ENCODE results near the gene OXT.

Gene OXT

DNA sequence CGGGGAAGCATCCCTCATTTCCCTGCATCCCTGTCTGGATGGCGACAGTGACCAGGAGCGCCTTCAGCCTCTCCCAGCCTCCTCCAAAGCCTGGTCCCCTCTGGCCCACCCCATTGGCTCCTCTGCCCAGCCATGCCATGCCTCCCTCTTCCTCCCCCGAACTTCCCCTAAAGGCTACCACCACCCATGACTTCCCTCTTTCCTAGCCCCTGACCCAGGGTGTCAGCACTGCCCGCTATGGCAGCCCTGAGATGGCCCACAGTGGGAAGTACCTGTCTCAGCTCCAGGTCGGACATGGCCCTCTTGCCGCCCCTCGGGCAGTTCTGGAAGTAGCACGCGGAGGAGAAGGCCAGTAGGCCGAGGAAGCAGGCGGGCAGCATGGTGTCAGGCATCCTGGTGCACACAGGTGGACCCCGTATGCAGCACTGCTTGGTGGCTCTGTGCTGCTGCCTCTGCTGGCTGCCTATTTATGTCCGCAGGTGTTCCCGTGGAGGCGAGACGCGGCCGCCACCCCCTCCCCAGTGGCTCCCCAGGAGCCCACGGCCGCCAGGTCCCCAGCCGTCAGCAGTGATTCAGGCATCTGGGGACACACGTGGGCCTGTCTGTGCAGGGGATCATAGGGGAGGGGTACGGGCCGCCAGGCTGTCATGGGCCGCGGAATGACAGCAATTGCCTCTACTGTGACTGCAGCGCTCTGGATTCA is 13.0 kb downstream of the OXT start, which contains the start of gene AVP:
TSS of gene AVP (minus strand) at position 442 of the 703 bp plus-strand sequence. CDS start at position 392, 50 bp downstream.
- DNase-seq (ENCODE audit: low spot score), result no peak

DNA sequence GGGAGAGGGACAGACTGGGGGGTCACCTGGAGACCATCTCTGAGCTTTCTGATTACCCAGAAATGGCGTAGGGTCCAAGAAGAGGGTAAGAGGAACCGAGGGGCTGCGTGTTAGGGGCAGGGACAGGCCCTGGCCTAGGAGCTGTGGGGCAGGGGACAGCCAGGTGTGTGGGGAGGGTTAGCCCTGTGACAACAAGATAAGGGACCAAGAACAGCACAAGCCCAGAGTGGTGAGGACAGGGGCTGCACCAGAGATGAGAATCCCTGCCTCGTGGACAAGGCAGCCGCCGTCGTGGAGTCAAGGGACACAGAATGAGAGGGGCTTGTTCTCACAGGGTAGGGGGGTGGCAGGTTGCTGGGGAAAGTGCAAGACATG is 13.6 kb downstream of the OXT start:
- DNase-seq (ENCODE audit: low spot score), result no peak

DNA sequence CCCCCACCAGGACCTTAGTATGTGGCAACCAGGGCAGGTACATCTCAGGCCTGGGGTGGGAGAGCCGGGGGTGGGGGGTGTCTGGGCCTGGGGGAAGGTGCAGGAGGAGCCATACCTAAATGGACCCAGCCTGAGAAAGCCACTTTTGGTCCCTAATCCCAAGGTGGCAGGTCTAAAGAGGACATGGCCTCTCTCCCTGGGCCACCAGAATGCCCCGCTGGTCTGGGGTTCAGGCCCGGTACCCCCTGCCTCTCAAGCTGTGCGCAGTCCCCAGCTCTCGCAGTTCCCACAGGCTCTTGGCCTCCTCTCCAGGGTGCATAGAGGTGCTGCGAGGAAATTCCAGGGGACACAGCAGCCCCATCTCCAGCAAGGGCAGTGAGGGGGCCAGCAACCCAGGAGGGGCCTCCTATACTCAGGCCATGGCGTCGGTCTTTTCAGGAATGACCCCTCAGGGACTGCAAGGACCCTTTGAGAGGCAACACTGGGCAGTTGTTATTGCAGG is 14.2 kb downstream of the OXT start:
- no peak for DNase-seq (ENCODE audit: low spot score)

DNA sequence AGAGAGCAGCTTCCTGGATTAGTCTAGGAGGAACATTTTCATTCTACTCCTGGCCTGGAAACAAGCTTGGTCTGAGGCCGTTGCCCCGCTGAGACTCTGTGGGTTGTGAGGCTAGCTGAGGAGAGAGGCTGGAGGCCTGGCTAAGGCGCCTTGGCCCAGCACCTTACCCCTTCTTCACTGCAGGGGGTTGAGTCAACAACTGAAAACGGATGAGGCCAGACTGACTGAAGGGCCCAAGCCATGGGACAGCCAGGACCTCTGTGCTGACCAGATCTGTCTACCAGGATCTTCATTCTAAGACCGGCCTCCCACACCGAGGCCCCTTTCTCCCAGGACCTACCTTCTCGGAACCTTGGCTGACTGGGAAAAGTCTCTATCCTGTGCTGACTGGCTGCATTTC is 16.6 kb downstream of the OXT start:
- no peak for DNase-seq (ENCODE audit: low spot score)

DNA sequence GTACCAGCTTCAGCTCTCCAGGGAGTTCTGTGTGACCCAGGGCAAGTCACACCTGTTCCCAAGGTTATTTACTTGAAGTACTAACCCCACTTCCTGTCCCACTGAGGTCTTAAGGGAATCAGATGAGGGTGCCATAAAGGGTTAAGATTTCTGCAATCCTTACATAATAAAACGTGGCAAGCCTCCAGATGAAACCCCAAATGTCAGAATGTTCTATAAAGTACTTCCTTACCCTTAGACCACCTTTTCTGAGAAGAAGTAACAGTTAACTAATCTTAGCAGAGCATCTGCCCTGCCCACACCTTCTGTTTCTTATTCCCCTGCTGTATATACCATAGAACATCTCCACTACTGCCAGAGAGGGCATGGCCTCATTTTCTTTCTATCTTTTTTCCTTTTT is 19.1 kb downstream of the OXT start:
- no peak for DNase-seq (ENCODE audit: low spot score)

DNA sequence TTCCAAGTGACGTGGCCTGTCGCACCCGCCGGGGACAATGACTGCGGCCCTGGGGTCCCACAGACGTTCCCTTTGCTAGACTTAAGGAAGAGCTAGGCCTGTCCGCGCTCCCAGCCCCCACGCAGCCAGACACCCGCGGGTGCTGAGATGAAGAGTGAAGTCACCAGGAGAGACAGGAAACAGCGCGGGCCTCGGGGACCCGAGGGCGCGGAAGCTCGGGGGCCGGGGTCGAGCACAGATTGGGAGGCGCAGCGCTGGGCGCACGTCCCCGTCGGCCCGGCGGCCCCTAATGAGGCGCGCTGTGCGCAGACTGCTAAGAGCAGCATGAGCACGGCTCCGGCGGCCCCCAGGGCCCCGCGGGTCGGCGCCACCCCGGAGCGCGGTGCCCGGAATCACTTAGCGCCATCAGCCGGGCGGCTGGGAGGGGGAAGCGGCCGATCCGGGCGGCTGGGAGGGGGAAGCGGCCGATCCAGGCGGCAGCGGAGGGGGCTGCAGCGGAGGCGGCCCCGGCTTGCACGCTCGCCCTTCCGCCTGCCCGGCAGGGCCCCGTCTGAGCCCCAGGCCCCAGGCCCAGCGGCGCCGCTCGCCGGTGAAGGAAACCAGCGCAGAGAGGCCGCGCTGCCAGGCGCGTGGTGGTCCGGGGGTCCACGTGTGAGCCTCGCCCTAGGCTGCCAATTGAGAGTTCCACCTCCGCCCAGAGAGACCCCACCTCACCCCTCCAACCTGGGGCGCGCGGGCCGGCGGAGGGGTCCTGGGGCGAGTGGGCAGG is 21.4 kb downstream of the OXT start:
- peak; percentile 84 for DNase-seq (ENCODE audit: low spot score)

DNA sequence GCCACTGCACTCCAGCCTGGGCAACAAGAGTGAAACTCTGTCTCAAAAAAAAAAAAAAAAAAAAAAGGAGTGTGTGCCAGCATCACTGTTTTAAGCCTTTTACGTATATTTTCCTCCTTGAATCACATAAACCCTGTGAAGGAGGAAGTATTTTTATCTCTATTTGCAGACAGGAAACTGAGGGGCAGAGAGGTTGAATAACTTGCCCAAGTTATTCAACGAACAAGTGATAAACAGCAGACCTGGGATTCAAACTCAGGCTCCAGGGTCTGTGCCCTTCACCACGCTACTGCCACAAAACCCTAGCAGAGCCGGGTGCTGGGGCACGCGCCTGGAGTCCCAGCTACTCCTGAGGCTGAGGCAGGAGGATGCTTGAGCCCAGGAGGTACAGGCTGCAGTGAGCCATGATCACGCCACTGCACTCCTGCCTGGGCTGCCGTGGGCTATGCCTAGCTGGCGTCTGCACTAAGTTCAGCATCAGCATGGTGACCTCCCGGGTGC is 22.5 kb downstream of the OXT start:
- DNase-seq (ENCODE audit: low spot score), result no peak

DNA sequence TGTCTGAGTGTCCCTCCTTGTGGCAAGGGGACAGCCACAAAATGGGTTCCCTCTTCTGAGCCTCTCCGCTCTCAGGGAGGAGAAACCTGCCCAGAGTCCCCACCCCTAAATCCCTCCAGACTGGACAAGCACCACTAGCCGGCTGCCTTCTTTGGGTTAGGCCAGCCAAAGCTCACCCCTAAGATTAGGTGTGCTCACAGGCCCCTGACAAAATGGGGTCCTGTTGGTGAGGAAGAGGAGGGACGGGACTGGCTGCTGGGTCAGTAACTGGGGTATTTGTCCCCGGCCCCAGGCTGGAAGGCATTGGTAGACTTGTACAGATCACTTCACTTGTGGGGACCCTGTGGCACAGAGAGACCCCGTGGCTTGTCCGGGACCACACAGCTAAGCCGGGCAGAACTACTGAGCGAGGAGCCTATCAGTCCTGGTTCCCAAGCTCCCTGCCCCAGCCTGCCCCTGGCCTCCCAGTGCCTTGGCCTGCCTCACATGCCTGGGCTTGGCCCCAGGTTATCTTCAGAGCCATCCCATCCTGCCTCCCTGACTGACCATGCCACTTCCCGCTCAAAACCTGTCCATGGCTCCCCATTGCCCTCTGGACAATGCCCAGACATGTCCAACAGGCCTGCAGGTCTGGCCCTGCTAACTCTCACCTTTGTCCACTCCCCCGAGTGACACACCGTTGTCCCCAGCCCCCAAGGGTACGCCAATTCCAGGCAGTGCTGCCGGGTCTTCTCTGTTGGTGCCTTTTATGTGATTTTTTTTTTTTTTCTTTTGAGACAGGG is 23.6 kb downstream of the OXT start:
- no peak for DNase-seq (ENCODE audit: low spot score)

DNA sequence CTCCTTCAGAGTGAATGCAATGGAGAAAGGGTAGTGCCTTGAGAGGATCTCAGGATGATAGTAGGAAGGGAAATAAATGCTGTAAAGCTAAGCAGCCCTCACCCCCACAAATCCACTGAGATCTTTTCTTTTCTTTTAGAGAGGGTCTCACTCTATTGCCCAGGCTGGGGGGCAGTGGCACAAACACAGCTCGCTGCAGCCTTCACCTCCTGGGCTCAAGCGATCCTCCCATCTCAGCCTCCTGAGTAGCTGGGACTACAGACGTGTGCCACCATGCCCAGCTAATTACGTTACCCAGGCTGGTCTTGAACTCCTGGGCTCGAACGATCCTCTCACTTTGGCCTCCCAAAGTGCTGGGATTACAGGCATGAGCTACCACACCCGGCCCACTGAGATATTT is 29.1 kb downstream of the OXT start:
- no peak for DNase-seq (ENCODE audit: low spot score)

DNA sequence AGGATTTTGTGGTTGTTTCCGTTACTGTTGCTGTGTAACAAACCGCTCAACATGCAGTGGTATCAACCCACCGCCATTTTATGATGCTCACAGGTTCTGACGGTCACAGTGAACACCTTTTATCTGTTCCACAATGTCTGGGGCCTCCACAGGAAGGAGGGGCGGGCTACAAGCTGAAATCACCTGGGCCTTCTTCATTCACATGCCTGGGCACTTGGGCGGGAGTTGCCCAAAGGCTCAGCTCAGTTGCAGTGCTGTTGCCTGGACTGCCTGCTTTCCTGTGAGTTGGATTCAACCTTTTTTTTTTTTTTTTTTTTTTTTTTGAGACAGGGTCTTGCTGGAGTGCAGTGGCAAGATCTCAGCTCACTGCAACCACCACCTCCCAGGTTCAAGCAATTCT is 29.8 kb downstream of the OXT start:
- DNase-seq (ENCODE audit: low spot score), result no peak

DNA sequence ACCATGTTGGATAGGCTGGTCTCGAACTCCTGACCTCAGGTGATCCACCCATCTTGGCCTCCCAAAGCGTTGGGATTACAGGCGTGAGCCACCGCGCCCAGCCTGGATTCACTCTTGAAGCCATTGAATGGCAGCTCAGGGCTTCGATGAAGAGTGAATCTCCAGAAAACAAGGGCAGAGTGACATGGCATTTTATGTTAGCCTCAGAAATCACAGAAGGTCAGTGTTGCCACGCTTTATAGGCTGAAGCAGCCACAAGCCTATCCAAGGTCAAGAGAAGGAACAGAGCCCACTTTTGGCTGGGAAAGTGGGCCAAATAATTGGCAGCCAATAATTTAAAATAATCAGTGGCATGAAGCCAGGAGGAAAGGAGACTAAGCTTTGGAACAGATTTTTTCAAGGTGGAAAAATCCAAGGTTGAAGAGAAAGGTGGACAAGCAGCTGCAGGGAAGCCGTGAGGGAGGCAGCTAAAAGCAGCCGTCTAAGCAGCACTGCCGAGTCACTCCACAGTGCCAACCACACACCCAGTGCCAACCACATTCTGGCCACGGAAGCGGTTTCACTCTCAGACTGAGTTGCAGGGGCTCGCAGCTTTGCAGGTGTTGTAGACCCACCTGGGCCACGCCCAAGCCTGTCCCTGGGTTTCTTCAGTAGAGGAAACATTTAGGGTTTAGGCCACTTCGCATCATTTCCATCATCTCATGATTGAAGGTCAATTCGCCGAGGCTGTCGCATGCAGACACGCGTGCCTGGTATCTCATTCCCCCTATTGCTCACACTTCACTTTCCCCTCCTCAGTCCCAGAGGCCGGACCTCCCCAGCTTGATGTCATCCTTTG is 30.5 kb downstream of the OXT start:
- DNase-seq (ENCODE audit: low spot score), result no peak

DNA sequence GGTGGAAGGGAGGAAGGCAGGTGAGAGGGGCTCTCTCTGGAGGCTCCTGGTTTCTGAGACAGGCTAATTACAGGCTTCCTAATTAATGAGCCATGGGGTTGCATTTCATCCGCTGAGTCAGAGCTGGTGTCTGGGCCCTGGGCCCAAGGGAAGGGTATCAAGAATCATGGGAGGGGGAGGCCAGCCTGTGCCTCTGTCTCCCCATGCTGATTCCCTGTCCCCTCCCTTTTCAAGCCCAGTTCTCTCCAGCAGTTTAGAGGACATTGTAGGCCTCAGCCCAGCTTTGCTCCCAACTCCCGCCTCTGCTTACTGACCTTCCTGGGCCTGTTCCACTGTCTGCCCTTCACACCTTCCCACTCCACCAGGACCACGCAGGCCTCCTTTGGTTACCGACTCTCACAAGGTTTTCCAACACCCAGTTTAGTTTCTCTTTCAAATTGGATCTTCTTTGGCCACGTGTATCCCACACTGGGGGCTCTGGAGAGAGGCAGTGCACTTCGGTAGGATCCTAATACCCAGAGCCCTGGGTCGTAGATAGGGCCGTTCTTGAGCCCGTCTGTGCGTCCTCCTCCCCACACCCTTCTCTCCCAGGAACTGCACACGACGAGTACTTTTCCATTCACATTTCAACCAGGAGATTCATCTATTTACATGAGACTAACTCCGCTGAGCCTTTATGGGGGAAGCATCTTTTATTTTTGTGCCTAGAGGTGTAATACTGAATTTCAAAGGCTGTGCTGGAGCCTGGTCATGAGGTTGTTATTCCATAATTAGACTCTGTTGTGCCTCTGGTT is 31.4 kb downstream of the OXT start:
- DNase-seq (ENCODE audit: low spot score), result no peak

DNA sequence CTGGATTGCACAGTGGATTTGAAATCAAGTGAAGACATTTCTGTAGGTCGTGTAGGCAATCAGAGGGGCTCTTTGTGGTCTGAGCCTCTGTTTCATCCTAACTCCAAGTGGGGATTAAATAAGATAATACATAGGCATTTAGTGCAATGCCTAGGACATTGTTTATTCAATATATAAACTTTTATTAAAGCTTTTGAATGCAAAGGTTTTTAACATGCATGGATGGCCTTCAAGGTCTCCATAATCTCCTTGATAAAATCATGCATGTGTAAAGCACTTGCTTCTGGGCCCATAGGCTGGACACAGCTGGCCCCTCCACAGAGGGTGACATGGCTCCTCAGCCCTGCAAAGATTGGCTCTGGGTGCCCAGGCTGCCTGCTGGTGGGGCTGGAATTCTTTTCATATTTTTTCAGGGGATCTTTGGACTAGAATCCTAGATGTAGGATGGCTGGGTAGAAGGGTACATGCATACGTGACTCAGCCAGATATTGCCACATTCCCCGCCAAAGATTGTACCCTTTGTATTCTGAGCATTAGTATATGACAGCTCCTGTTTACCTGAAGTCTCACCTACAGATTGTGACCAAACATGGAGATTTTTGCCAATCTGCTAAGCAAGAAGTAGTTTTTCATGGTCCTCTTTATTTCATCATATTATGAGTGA is 32.1 kb downstream of the OXT start:
- DNase-seq (ENCODE audit: low spot score), result no peak

DNA sequence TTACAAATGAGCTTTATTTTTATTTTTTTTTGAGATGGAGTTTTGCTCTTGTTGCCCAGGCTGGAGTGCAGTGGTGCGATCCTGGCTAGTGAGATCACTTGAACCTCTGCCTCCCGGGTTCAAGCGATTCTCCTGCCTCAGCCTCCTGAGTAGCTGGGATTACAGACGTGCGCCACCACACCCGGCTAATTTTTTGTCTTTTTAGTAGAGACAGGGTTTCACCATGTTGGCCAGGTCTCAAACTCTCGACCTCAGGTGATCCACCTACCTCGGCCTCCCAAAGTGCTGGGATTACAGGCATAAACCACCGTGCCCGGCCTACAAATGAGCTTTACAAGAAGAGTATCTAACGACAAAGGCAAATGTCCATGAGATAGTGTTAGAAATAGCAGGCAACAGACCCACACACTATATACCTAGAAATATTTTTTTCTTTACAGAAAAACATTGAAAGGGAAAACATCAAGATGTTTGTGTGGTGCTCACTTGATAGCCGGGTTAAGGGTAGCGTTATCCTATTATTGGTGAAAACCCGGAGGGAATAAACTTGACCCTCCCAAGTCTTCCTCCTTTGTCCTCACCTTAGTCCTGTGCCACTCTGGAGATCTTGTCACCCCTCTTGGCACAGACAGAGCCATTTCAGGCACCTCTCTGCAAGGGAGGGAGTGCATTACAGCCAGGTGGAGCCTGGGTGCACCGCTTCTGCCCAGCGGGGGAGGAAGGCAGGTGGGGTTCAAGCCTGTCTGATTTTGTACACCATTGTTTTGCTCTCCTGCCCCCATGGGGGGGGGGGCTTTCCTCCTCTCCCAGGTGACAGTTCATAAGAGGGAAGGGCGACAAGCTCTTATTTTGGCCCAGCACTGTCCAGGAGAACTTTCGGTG is 34.1 kb downstream of the OXT start:
- DNase-seq (ENCODE audit: low spot score), result no peak

DNA sequence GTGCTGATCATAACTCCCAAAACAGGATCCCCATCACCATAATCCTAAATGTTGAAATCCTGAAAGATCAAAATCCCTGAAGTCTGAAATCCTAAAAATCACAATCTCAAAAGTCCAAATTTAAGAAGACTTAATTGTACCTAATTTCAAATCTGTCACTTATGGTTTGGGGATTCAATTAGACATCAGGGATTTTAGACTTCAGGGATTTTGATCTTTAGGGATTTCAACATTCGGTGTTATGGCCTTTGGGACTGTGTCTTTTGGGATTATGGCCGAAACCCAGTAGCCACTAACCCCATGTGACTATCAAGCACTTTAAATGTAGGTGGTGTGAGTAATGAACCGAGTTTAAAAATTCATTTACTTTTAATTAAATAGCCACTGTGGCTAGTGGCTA is 34.8 kb downstream of the OXT start:
- DNase-seq (ENCODE audit: low spot score), result no peak

DNA sequence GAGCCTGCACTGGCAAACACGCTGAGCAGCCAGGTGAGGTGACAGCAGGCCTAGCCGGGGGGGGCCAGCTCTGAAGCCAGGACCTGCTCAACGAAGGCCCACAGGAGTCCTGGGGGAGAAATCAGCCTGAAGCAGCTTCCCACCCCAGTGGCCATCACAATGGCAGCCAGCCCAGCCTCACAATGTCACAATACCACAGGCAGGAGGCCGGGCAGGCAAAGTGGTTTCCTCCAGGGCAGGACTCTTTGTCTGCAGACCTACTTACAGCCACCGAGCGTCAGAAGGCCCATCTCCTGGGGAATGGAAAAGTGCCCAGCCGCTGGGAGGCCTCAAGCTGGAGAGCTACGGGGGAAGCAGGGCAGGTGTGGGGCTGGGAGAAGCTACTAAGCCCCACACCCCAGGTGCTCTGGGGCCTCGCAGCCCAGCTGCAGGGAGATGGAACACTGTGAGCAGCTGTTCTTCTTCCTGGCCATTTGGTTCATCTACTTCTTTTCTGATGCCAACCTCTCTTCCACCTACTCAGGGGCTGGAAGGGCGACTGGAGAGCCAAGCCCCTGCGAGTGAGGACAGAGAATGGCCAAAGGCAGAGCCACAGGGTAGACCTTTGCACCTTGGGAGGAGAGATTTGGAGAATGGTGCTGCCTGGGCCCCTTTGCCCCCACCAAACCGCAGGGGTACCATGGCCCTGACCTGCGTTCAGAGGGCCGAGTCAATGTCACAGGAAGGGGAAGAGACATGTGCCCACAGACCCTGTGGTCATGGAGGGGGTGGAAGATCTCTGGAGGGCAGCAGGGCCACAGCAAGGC is 35.4 kb downstream of the OXT start:
- DNase-seq (ENCODE audit: low spot score), result no peak

DNA sequence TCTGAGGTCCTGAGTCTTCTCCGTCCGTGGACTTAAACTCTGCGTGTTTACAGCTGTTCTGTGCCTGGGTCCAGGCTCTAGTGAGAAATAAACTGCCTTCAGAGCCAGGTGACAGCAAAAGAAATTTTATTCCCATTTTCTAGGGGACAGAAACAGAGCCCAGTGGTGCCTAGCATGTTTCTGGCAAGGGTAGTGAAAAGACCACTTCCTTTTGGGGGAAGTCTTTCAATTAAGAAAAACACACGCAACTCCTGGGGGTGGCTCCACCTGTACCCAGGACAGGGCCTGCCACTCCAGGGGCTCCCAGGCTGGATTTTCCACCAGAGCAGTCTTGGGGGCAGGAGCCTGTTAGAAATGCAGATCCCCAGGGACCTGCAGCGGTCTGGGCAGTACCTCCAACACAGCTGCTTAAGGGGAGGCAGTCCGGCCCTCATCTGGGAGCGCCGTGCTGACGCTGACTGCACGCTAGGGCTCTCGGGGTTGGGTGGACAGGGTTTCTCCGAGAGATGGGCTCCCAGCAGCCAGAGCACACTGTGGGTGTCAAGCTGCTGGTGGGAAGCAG is 36.1 kb downstream of the OXT start:
- no peak for DNase-seq (ENCODE audit: low spot score)

Data from HuH-7.5 (cell line).